ENCODE measurements around the gene OXSR1. TPM values are rescaled to one million over a fixed set of nuclear protein-coding genes. Genes with fewer than 3 reads are reported as not detected.
A peak's percentile ranks its signal among the peaks of the same experiment; 100 is the strongest.

The OXSR1 gene
- total RNA-seq, 2 donors from 2014 or later = 16.1 to 23.7 TPM

GRCh38 chr3:38165722-38166387 lies 518 bp downstream of the OXSR1 start:
- 1% methylated on average over 28 to 42 of the region's 62 CpGs for WGBS, 2 donors
- no peaks in the 10 kb centered on the region for H3K36me3 ChIP-seq (replicated peaks in 1 of 2; ENCODE audit: insufficient read depth in 1 of 2, low read depth in 2 of 2)
- no peaks in the 10 kb centered on the region for H3K27me3 ChIP-seq
- intact Hi-C loops (cut with DNase I) = no loop called here
- H3K9me3 ChIP-seq = no peaks in the 10 kb centered on the region
- DNase-seq = peak; percentile 61 to 64 (median 62)
- no peak for TF ChIP-seq POLR2A (IDR thresholded peaks at IDR 0.05)
- TF ChIP-seq, protein P1, sequence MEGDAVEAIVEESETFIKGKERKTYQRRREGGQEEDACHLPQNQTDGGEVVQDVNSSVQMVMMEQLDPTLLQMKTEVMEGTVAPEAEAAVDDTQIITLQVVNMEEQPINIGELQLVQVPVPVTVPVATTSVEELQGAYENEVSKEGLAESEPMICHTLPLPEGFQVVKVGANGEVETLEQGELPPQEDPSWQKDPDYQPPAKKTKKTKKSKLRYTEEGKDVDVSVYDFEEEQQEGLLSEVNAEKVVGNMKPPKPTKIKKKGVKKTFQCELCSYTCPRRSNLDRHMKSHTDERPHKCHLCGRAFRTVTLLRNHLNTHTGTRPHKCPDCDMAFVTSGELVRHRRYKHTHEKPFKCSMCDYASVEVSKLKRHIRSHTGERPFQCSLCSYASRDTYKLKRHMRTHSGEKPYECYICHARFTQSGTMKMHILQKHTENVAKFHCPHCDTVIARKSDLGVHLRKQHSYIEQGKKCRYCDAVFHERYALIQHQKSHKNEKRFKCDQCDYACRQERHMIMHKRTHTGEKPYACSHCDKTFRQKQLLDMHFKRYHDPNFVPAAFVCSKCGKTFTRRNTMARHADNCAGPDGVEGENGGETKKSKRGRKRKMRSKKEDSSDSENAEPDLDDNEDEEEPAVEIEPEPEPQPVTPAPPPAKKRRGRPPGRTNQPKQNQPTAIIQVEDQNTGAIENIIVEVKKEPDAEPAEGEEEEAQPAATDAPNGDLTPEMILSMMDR (IDR thresholded peaks at IDR 0.05) = no peak
- ATAC-seq = peak; percentile 10
- peak overlapping the region; percentile 87 to 99 (median 94) for H3K27ac ChIP-seq
- H3K4me1 ChIP-seq = peaks cover 26% of the 10 kb centered on the region
- H3K4me3 ChIP-seq = peak overlapping the region; percentile 46 to 84

- DNase-seq (no peak), ATAC-seq (no peak)
- TF ChIP-seq, protein P1 (IDR thresholded peaks at IDR 0.05) = no peak
- TF ChIP-seq POLR2A (IDR thresholded peaks at IDR 0.05) = no peak
- Histone ChIP-seq H3K27me3 (no peaks in the 10 kb centered on the region), H3K9me3 (no peaks in the 10 kb centered on the region), H3K36me3 (replicated peaks in 1 of 2; ENCODE audit: insufficient read depth in 1 of 2, low read depth in 2 of 2) (no peaks in the 10 kb centered on the region), H3K4me1 (peaks cover 27% of the 10 kb centered on the region), H3K4me3 (no peak overlapping the region), H3K27ac (no peak overlapping the region)
- WGBS, 2 donors = 77 to 78% methylated on average over 4 of the region's 4 CpGs
- intact Hi-C loops (cut with DNase I) = no loop called here
These were observed 2.3 kb downstream of the OXSR1 start for GRCh38 chr3:38167591-38167990.

DNA sequence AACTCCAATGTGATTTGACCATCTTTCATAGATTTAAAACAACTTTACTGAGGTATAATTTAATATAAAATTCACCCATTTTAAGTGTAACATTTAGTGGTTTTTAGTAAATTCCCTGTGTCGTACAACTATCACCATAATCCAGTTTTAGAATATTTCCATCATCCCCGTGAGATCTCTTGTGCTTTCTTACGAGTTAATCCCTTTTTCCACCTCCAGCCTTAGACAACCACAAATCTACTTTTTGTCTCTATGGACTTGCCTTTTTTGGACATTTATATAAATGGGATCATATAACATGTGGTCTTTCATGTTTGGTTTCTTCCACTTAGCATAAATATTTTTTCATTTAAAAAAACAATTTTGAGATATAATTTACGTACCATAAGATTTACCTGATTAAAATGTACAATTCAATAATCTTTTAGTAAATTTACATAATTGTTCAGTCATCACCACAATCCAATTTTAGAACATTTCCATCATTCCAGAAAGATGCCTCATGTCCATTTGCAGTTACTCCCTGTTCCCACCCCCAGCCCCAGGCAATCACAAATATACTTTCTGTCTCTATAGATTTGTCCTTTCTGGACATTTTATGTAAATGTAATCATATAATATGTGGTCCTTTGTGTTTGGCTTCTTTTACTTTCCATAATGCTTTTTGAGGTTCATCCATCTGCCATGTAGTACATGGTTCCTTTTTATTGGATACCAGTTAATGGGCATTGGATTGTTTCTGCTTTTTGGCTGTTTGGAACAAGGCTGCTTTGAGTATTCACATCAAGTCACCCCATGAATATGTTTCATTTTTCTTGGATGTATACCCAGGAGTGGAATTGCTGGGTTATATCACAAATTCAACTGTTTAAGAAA lies 3.1 kb downstream of the OXSR1 start:
- Histone ChIP-seq H3K4me1 (peaks cover 35% of the 10 kb centered on the region), H3K27ac (no peak overlapping the region), H3K9me3 (no peaks in the 10 kb centered on the region), H3K4me3 (no peak overlapping the region), H3K27me3 (no peaks in the 10 kb centered on the region), H3K36me3 (replicated peaks in 1 of 2; ENCODE audit: insufficient read depth in 1 of 2, low read depth in 2 of 2) (no peaks in the 10 kb centered on the region)
- ATAC-seq = no peak
- 91 to 93% methylated on average over 4 of the region's 4 CpGs for WGBS, 2 donors
- no peak for DNase-seq
- TF ChIP-seq POLR2A (IDR thresholded peaks at IDR 0.05) = no peak
- TF ChIP-seq, protein P1 (IDR thresholded peaks at IDR 0.05) = no peak
- intact Hi-C loops (cut with DNase I) = no loop called here

- no peak overlapping the region for H3K4me3 ChIP-seq
- H3K27me3 ChIP-seq = no peaks in the 10 kb centered on the region
- no peaks in the 10 kb centered on the region for H3K9me3 ChIP-seq
- TF ChIP-seq, protein P1 (IDR thresholded peaks at IDR 0.05) = no peak
- TF ChIP-seq POLR2A (IDR thresholded peaks at IDR 0.05) = no peak
- intact Hi-C loops (cut with DNase I) = no loop called here
- no peak overlapping the region for H3K27ac ChIP-seq
- WGBS, 2 donors = 67 to 85% methylated on average over 1 of the region's 1 CpG
- ATAC-seq (no peak), DNase-seq (no peak)
- H3K36me3 ChIP-seq (replicated peaks in 1 of 2; ENCODE audit: insufficient read depth in 1 of 2, low read depth in 2 of 2) = no peaks in the 10 kb centered on the region
- H3K4me1 ChIP-seq = peaks cover 33% of the 10 kb centered on the region
These were observed 3.6 kb downstream of the OXSR1 start for GRCh38 chr3:38169027-38169317.

Measured in body of pancreas (tissue), 4 donors.